ENCODE data around the gene HIBCH. TPM values are rescaled to one million over a fixed set of nuclear protein-coding genes. Genes with fewer than 3 reads are reported as not detected.
"Not testable (repeated sequence)": the region's sequence is repeated elsewhere in the genome, so short reads cannot be mapped to it uniquely, and the experiment has no call there.

Gene HIBCH
- total RNA-seq, 1 donor from 2014 or later, result 49.8 TPM

DNA sequence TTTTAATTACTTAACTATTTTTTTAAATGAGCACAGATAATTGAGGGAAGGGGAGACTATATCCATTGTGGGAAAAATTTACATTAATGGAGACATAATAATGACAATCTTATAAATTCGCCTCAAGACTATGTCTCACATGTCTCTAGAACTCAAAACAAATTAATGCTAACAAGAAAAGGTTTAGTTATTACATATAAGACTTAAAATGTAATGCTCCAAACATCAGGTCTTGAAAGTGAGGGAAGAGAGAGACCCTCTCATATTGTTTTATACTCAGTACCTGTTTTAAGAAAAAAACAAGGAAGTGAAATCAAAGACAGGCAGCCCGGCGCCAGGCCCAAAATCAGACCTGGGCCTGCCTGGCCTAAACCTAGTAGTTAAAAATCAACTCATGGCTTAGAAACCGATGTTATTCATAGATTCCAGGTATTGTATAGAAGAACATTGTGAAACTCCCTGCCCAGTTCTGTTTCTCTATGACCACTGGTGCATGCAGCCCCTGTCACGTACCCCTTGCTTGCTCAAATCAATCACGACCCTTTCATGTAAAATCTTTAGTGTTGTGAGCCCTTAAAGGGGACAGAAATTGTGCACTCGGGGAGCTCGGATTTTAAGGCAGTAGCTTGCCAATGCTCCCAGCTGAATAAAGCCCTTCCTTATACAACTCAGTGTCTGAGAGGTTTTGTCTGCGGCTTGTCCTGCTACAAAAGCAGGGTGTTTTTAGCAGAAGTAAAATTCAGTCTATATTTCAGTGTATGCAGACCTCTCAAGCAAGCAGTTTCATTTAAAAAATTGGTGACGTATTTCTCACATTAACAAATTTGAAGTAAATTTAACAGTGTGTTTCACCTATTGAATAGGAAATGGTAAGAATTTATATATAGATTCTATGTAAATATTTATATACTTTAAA lies 161.8 kb downstream of the HIBCH start:
- DNase-seq (ENCODE audit: low spot score), result not testable (repeated sequence)

DNA sequence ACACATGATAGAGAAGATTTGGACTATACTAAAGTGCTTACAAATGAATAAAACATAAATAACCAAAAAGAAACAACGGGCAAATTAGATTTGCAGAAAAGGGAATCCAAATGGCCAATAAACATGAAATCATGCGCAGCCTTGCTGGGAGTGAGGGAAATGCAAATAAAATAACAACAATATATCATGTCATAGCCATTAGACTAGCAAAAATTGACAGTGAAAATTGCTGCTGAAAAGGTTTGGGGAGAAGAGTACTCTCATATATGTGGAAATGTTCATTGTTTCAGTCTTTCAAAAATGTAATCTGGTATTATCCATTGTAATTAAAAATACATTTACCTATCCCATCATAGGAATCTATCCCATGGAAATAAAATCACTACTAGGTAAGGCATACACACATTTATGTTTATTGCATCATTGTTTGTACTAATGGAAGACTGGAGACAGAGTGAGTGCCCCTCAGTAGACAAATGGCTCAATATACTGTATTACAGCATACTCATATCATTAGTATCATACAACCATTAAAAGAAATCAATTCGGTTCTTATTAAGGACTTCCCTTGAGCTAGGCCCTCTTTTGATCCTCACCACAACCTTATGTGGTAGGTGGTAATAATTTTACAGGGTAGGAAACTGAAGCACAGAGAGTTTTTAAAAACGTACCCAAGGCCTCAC lies 163.0 kb downstream of the HIBCH start:
- DNase-seq (ENCODE audit: low spot score), result no peak

Other genes starting within 250 kb of the HIBCH start
- gene INPP1, start 23.8 kb upstream of the HIBCH start, total RNA-seq, result 41.8 TPM
- 62.9 TPM for gene MFSD6, start 88.5 kb upstream of the HIBCH start, total RNA-seq
- gene NEMP2, start 214.9 kb upstream of the HIBCH start, total RNA-seq, result 3.8 TPM

Measured in mucosa of gallbladder (tissue), 1 donor.